HG03521 (cell line): ENCODE measurements around the gene PIMREG.

Source experiments
- ATAC-seq: cut with Tn5 transposase; IDR thresholded peaks from one replicate; pipeline ENCODE4 v1.9.1; 2021; ENCODE audit warnings: mild to moderate bottlenecking, moderate library complexity; ENCODE audit not compliant: unreplicated experiment

The PIMREG gene

GRCh38 chr17:6496640-6497441, 52.6 kb downstream of the PIMREG start:
- no peak for ATAC-seq

DNA sequence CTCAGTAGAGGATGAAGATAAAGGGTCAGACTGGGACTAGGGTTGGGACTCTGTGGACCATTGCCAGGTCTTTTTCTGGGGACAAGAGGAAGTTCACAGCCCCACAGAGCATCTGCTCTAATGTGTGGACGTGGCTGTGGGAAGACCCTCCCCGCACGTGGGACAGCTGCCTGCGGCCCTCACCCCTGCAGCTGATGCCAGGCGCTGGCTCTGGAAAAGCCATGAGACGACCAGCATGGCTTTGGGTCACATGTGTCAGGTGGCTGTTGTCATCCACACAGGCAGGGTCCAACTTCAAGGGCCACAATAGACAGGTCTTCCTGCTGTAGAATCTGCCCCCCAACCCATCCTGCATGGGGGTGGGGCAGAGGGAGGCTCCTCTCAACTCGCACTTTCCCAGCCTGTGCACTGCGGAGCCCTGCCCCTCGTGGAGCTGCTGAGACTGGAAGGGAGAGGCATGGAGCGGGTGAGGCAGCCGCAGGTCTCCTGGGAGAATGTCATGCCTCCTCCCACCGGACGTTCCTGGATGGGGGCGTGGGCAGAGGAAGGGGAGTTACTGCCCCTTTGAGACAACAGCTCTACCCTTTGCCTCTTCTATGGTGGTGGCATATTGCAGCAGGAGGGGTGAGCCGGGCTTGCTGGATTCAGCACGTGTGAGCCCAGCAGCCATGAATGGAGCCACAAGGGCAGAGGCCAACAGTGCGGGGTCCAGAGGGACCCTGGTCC, 53.4 kb downstream of the PIMREG start:
- no peak for ATAC-seq

- no peak for ATAC-seq
Measured at GRCh38 chr17:6498356-6498755, 54.1 kb downstream of the PIMREG start.

DNA sequence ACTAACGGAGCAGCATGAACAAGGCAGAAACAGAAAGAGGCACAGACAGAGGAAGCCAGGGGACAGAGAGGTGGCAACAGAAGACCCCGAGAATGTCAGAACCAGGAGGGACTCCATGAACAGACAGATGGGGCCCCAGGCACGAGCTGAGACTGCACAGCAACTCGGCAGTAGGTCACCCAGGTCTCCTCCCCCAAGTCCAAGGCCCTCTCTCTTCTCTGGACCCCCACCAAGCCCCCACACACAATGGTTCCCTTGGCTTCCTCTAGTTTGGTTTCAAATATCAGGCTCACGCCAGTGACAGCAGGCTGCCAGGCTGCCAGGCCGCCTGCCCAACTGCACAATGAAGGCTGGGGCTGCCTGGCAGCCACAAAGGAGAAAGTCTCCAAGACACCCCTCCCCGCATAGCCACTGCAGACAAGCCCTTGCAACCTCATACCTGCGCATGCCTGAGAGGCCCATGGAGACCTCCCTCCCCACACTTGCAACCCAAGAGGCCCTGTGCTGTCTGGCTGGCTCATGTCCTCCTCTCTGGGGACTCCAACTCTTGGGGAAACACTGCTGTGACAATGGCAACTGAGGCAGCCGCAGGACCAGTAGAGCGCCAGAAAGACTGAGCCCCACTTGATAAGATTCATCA, 54.8 kb downstream of the PIMREG start:
- no peak for ATAC-seq
